Fibroblast of gingiva (primary cell): ENCODE measurements around the gene SNAP47.

Experiments
- DNase-seq: peaks from one replicate; pipeline ENCODE4 v3.0.0-alpha.2; 2011; ENCODE audit warnings: low read depth

The SNAP47 gene

DNA sequence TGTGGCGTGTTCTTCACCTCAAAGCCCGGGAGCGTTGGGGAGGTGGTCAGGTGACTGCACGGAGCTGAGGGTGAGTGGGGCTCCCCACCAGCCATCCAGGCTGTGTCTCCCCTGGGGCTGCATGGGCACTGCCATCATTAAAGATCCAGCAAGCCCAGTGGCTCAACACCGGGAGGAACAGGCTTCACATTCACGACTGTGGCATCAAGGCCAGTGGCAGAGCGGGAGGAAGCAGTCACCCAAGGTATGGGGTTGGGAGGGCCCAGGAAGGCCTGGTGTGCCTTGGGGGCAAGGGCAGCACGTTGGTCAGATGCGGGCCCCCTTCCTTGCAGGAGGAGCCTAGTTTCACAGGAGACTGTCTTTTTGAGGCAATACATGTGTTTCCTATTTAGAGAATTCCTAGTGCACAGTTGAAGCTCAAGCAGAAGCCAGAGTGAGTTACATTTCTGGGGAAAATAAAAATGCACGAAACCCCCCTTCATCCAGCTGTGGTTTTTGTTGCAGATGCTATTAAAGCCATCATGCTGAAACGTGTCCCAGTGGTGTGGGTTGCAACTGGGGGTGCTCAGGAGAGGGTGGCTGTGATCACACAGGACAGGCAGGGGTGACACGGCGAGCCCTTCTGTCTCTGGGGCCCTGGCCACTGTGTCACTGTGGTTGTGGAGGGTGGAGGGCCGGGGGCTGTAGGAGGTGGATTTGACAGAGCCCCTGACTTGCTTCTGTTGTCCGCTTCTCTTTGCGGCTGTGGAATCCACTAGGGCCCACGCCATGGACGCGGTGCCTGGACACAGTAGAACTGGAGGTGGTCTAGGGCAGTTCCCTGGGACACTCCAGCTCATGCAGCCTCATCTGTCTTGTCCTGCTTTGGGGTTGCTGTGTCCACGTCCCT is 34.1 kb downstream of the SNAP47 start:
- DNase-seq: no peak

DNA sequence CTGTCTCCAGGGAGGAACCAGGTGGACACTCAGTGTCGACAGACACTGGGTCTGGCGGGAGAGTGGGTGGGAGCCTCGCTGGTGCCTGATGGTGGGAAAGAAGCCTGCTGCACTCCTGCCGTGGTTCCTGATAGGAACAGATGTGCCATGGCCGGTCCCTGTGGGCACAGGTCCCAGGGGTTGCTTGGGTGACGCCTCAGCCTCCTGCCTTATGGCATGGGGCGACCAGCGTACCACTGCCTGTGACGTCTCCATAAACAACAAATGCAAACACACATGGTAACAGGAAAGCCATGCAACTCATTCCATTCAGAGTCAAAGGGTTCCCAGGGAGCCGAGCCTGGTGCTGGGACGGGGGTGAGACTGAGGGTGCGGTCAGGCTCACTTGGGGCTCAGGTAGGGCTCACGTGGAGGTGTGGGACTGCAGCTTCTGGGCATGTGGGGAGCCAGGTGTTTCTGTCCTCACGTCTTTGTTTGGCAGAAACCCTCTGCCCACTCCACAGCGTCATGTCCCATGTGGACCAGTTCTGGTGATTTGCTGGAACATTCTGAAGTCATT is 34.8 kb downstream of the SNAP47 start:
- no peak for DNase-seq

DNA sequence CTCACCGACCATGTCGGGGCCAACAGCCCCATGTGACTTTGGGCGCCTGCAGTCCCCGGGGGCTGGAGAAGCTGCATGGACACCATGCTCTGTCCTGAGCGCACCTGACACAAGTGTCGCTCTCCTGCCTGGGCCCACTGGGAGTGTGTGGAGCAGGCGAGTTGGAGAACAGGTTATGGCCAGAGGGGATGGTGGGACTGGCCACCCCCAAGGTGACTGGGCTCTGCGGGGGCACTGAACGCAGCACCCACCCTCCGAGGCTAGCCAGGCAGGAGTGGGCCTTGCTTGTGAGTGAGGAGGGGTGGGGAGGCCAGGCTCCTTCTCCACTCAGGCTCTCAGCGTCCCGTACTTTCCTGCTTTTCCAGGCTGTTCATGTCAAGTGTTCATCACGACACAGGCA is 35.6 kb downstream of the SNAP47 start:
- no peak for DNase-seq

DNA sequence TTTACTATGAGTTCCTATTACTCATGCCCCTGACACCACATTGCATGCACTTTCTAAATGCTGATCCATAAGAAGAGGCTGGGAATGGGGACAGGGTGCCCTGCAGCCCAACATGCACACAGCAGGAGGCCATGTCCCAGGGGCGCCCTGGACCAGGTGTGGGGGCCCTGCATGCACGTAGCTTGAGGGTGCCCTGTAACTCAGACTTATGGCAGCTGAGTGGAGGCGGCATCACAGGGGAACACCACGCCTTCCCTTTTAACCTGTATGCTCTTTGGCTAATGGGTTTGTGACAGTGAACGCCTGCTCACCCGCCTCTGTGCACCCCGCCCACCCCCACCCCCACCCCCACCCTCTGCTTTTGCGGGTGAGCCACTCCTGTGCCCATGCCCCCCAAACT is 36.1 kb downstream of the SNAP47 start:
- DNase-seq: no peak

DNA sequence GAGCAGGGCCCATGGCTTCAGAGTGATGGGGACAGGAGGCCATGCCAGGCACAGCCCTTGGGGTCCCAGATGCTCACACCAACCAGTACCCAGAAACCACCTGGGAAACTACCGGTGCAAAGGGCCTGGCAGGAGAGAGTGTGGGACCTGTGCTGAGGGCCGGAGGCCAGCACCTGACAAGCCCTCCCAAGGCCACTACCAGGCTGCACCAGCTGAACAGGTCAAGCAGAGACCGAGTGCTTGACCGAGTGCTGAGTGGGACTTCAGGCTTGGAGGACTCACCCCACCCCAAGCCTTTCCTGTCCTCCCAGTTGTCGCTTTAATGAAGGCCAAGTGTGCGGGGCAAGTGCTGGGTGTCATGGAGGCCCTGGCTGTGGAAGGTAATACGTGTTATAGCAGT is 36.5 kb downstream of the SNAP47 start:
- DNase-seq: no peak

DNA sequence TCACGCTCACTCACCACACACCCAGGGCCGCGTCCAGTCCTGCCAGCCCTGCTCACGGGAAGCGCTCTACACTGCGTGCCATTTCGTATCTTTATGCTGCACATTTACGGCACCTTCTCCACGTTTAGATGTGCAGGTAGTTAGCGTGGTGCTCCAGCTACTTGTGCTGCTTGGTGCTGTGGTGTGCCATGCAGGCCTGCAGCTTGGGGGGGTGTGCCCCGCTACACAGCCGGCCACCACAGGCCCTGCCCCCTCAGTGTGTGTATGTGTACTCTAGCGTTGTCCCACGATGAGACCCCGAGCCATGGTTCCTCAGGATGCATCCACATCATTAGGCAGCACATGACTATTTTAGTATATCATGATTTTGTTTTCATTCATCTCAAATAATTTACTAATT is 38.3 kb downstream of the SNAP47 start:
- no peak for DNase-seq

DNA sequence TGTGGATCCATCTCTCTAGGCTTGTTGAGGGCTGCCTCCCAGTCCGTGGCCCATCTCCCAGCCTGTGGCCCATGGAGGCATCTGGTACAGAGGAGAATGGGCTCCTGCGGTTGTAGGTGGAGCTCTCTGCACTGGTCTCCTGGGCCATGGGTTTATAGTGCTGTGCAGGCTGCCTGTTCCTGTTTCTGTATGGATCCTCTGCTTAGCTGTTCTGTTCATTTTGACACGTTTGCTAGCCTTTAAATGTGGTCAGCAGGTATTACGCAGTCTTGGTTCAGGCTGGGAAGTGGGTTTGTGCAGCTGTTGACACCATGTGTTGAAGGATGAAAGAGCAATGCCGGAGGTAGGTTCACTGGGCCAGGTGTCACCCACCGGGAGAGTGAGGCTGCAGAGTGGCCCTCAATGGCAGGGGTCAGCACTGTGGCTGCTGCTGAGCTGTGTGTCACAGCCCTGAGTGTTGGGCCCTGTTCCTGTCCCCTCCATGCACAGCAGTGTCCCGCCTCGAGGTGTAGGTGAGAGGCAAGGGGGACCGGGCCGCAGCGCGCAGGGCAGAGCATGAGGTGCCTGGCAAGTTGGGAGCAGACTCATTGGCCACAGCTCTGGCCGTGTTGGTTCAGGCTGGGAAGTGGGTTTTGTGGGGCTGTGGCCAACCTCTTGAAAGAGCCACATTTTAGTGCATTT is 39.0 kb downstream of the SNAP47 start:
- no peak for DNase-seq

DNA sequence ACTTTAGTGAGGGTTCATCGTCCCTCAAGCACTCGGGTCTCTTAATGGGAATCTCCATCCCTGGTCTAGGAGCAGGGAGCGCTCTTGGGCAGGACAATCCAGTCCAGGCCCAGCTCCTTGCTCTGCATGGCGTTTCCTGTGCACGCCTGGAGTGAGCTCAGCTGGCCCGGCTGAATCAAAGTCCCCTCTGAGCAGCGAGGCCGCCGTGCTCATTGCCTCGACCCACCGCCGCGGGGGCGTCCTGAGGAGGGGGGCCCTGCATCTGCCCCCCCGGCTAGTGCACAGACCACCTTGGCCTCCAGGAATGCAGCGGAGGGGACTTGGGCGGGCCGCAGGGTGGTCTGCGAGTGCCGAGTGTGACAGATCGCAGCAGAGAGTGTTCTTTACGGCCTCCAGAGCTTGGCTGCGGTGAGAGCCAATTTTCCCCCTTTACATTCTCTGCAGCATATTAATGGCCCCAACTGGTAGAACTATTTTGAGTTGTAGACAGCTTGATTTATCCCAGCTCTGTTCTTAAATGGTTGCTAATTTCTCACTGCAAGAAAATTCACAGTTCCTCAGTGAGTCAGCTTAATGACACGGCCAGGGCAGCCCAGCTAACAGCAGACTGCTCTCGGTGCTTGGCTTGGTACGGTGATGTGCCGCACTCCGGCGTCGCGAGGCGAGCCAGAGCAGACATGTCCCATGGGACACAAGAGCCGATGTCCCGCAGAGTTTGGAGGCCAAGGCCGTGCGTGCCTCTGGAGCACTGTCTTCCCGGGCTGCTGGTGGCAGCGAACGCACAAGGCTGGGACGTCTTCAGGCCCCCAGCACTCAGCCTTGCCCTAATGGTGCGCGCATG is 39.8 kb downstream of the SNAP47 start:
- DNase-seq: no peak

DNA sequence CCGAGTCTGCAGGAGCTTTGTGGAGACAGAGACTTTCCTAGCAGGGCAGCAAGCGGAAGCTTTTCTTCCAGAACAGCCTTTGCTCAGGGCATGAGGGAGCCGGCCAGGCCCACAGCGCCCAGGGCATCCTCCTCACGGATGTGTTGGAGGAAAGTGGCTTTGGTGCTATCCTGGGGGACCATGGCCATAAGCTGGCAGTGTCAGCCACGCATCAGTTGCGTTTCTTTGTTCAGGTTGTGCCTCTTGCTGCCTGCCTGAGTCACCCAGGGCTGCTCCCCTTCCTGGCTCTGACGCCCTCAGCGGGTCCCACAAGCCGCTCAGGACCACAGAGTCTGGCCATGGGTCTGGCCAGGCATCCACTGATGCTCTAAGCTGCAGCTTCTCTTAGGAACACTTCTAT is 40.6 kb downstream of the SNAP47 start:
- DNase-seq: no peak

DNA sequence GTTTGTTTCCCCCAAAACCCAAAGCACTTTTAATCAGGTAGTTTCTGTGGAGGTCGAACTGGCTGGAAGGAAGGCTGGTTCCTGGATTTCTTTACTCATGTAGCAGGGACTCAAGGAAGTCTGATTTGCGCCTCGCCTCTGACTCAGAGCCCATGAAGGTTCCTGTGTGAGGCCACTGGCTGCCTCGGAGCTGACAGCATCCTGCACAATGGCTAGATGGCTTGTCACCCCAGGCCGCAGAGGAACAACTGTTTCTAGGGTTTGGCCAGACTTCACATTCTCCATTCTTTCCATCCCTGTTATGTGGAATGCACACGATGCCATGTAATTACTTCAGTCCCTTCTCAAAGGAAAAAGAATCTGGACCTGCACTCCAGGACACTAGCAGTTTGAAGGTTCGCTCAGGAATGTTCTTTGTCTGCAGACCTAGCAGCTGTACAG is 41.1 kb downstream of the SNAP47 start:
- no peak for DNase-seq

DNA sequence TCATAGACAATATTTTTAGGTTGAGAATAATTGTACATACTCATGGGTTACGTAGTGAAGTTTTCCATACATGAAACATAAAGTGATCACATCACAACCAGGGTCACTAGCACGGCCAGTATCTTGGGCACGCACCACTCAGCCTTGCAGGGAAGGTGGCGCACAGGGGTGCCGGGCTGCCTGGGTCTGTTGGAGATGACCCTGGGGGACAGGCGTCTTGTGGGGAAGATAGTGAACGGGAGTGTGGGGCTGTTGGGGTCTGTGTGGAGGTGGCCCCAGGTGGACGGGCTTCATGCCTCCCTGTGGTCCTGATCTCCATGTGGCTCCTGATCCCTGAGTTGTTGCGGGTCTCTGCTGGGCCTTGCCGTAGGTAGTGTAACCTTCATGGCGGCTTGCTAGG is 41.9 kb downstream of the SNAP47 start:
- DNase-seq: no peak

DNA sequence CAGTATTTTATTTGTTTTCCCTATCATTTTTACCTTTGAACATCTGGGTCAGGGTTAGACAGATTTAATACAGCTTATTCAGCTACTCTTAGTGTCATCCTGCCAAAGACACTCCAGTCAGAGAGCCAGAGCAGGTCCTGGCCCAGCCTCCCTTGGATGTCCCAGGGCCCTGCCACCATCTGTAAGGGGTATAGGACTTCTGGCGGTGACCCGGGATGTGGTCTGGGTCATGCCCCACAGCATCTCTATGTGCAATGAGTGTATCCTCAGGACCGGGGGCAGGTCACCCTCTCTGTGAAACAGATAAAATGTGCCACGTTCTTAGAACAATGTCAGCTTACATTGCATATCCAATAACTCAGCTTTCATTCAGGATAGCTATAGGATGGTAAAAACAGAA is 42.4 kb downstream of the SNAP47 start:
- DNase-seq: no peak

DNA sequence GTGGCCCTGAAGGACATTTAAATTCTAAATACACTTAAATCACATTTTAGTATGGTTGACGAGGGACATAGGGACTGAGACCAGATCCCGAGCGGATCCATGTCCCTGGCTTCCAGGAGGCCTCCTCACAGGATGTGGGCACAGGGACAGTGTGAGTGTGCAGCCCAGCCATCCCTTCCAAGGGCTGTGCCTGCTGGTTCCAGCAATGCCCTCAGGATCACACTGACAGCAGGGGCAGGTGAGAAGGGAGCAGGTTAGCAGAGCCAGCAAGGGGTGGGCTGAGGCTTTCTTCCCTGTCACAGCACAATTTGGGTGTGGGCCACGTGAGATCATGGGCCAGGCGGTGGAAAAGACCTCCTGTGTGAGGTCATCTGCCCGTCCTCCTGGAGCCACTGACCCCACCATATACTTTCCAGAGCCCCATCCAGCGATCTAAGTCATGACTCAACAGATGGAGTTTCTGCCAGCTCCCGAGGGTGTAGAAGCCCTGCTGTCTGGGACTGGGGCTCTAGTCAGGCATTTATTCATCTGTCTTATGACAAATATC is 43.2 kb downstream of the SNAP47 start:
- DNase-seq: no peak

DNA sequence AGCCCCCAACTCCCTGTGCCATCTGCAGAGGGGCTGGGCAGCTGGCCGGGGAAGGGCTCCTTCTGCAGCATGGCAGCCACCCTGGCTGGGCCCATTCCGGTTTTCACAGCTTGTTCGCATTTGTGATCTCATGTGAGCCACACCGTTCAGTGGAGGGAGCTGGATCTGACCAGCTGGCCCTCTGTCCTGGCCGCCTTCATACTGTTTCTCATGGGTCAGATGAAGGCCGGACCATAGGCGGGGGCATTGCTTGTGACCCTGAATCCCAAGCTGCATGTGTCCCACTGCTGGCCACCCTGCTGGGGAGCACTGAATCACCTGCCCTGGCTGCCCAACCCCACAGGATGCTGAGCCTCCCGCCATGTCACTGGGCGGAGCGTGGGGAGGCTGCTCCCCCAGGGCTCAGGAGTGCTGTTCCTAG is 43.8 kb downstream of the SNAP47 start:
- DNase-seq: no peak

DNA sequence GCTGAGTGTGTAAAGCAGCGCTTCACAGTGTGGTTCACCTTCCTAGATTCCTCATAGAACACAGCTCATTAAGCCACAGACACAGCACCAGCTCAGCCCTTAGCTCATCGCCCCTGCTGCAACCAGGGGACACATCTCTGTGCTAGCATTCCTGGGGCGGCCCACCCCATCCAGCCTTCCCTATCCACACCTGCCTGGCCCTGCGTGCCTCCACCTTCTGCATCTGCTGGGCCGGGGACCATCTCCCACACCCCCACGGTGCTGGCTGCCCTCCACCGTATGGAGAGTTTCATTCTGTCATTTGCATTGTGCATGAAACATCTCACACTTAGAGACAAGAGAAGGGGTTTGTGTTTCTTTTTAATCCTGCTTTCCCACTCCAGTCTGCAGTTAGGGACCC is 44.5 kb downstream of the SNAP47 start:
- DNase-seq: no peak

DNA sequence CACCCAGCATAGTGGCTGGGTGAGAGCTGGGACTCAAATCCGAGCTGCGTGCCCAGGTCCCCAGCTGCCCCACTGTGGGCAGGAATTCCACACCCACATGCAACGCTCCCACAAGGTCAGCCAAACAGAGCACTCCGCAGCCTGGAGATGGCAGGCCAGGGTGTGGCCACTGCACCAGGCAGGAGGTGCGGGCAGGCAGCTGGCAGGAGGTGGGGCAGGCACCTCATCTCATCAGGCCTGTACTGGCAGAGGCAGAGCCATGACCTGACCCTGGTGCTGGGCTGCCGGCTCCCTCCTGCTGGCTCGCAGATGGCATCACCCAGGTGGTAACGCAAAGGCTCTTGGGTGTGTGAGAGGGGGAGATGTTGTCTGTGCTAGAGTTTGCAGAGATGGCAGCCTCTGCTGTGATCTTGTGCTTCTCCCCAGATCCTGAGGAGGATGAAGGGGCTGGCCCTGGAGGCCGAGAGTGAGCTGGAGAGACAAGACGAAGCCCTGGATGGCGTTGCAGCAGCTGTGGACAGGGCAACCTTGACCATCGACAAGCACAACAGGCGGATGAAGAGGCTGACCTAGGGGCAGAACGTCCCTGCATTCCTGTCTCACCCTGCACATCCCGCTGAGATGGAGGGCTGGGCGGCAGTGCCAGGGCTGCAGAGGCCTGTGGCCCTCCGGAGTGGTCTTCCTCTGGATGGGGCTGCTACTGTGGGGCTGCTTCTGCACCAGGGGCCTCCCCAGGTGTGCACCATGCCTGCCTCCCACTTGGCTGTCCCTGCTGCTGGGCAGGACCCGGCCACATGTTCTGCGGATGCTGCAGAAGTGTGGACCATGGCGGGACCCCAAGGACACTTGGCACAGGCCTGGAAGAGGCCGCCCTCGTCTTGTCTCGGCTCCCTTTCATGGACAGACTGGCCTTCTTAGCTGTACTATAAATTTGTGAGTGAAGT is 45.1 kb downstream of the SNAP47 start:
- no peak for DNase-seq

DNA sequence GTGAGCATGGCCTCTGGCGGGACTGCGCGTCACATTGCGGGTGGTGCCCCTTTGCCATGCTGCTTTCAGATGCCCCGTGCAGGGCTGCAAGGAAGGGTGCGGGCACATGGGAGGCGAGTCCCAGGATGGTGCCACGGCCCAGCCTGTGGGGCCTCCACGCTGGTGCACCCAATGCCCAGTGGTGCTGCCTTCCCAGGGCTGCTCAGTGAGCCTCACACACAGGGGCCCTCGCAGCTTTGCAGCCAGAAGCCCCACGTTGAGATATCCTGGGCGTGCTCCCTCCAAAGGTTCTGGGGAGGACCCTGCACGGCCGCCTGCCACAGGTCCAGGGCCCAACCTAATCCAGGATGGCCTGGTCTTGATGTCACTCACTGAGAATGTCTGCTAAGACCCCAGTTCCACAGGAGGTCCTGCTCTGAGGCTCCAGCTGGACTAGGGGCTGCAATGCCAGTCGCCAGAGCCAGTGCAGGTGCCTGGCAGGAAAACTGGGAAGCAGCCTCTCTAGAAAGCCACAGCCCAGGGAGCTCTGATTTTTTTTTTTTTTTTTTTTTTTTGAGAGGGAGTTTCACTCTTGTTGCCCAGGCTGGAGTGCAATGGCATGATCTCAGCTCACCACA is 46.2 kb downstream of the SNAP47 start:
- DNase-seq: no peak

DNA sequence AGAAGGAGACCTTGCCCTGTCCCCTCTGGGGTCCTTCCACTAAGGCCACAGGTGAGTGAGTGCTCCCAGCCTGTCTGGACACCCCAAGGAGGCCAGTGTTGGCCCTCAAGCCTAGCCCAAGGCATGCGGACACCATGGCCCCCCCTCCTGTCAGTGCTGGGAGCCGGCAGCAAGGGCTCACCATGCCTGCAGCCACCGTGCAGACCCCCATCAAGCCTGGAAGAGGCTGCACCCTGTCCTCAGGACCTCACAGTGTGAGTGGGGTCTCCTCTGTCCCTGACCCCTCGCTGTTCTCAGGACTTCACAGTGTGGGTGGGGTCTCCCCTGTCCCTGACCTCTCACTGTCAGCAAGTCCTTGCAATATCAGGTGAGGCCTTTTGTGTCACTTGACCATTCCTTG is 47.0 kb downstream of the SNAP47 start:
- no peak for DNase-seq

DNA sequence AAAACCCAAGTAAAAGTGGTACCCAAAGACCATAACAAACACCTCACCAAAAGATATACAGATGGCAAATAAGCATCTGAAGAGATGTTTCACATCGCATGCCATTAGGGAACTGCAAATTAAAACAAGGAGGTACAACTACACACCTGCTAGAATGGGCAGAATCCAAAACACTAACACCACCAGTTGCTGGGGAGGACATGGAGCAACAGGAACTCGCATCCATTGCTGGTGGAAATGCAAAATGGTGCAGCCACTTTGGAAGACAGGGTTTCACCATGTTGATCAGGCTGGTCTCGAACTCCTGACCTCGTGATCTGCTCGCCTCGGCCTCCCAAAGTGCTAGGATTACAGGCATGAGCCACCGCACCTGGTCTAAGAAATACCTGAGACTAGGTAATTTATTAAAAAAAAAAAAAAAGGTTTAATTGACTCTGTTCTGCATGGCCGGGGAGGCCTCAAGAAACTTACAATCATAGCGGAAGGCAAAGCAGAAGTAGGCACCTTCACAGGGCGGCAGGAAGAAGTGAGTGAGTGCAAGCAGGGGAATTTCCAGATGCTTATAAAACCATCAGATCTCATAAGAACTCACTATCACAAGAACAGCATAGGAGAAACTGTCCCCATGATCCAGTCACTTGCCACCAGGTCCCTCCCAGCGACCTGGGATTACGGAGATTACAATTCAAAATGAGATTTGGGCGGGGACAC is 50.0 kb downstream of the SNAP47 start:
- no peak for DNase-seq
